HepG2 (cell line): Measurements from ENCODE around the gene PCNX1. TPM values are rescaled to one million over a fixed set of nuclear protein-coding genes. Genes with fewer than 3 reads are reported as not detected.

ENCODE experiments used
- ADNP ChIP-seq: sonication (generic); formaldehyde crosslinking; IDR thresholded peaks from 2 replicates; pipeline ENCODE4 v1.4.0; 2020; ENCODE audit warnings: missing genetic modification reagents
- ATM ChIP-seq: fragments of 450-650 bp; IDR thresholded peaks from 2 replicates; pipeline ENCODE4 v1.7.1; 2017; ENCODE audit warnings: mild to moderate bottlenecking, borderline replicate concordance
- CREM ChIP-seq, 2 experiments: sonication (generic) in 1 of 2; formaldehyde crosslinking in 1 of 2; IDR thresholded peaks; 2 replicates each; pipeline versions ENCODE4 v1.4.0 to v1.6.1; 2016 to 2020; ENCODE audit warnings: antibody characterized with exemption in 1 of 2, mild to moderate bottlenecking in 1 of 2, missing genetic modification reagents in 1 of 2
- HNF4A ChIP-seq: sonication (generic); formaldehyde crosslinking; IDR thresholded peaks from 2 replicates; pipeline ENCODE4 v1.4.0; 2020; ENCODE audit warnings: missing genetic modification reagents
- KDM1A ChIP-seq: IDR thresholded peaks from 2 replicates; pipeline ENCODE4 v1.6.1; 2016; ENCODE audit warnings: missing compliant biosample characterization
- KLF9 ChIP-seq: IDR thresholded peaks from 2 replicates; pipeline ENCODE4 v1.6.1; 2016; ENCODE audit warnings: low read depth
- MED1 ChIP-seq: sonication (generic); formaldehyde crosslinking; IDR thresholded peaks from 2 replicates; pipeline ENCODE4 v1.4.0; 2020; ENCODE audit warnings: missing genetic modification reagents
- MIER2 ChIP-seq: IDR thresholded peaks from 2 replicates; pipeline ENCODE4 v1.6.1; 2016; ENCODE audit warnings: missing biosample characterization, missing genetic modification reagents
- MLLT10 ChIP-seq: sonication (generic); formaldehyde crosslinking; IDR thresholded peaks from 2 replicates; pipeline ENCODE4 v1.4.0; 2020; ENCODE audit warnings: missing genetic modification reagents
- MTA1 ChIP-seq: sonication (generic); formaldehyde crosslinking; IDR thresholded peaks from 2 replicates; pipeline ENCODE4 v1.4.0; 2020; ENCODE audit warnings: missing genetic modification reagents, mild to moderate bottlenecking, borderline replicate concordance
- NAIF1 ChIP-seq: sonication (generic); formaldehyde crosslinking; IDR thresholded peaks from 2 replicates; pipeline ENCODE4 v1.5.0; 2020; ENCODE audit warnings: mild to moderate bottlenecking, missing genetic modification reagents, borderline replicate concordance
- RBM22 ChIP-seq: fragments of 200-400 bp; formaldehyde crosslinking; optimal IDR thresholded peaks from 2 replicates; pipeline ENCODE3; 2017; ENCODE audit warnings: mild to moderate bottlenecking, low read length, moderate library complexity
- SIX1 ChIP-seq: sonication (generic); formaldehyde crosslinking; IDR thresholded peaks from 2 replicates; pipeline ENCODE4 v1.4.0; 2020; ENCODE audit warnings: missing genetic modification reagents, borderline replicate concordance
- SMAD3 ChIP-seq: sonication (generic); formaldehyde crosslinking; IDR thresholded peaks from 2 replicates; pipeline ENCODE4 v1.4.0; 2020; ENCODE audit warnings: missing genetic modification reagents
- SUZ12 ChIP-seq: fragments of 150-350 bp; IDR thresholded peaks from 2 replicates; pipeline ENCODE4 v1.6.1; 2014; ENCODE audit warnings: low read depth, low read length
- TGIF2 ChIP-seq: IDR thresholded peaks from 2 replicates; pipeline ENCODE4 v1.6.1; 2016; ENCODE audit warnings: control low read depth, missing compliant biosample characterization
- WIZ ChIP-seq: sonication (generic); formaldehyde crosslinking; IDR thresholded peaks from 2 replicates; pipeline ENCODE4 v1.5.1; 2020; ENCODE audit warnings: mild to moderate bottlenecking, missing genetic modification reagents
- ZC3H4 ChIP-seq: sonication (generic); formaldehyde crosslinking; IDR thresholded peaks from 2 replicates; pipeline ENCODE4 v1.4.0; 2020; ENCODE audit warnings: missing genetic modification reagents, borderline replicate concordance
- ZFAT ChIP-seq: sonication (generic); formaldehyde crosslinking; conservative IDR thresholded peaks from 2 replicates; pipeline ENCODE4 v1.8.1; 2023; ENCODE audit warnings: missing genetic modification reagents, inconsistent platforms
- ZNF282 ChIP-seq: fragments of 450-650 bp; IDR thresholded peaks from 2 replicates; pipeline ENCODE4 v1.6.1; 2018; ENCODE audit not compliant: partially characterized antibody
- ZNF326 ChIP-seq: sonication (generic); formaldehyde crosslinking; IDR thresholded peaks from 2 replicates; pipeline ENCODE4 v1.4.0; 2020; ENCODE audit warnings: missing genetic modification reagents, borderline replicate concordance
- ZNF468 ChIP-seq: sonication (generic); formaldehyde crosslinking; IDR thresholded peaks from 2 replicates; pipeline ENCODE4 v1.8.0; 2022; ENCODE audit warnings: mild to moderate bottlenecking, moderate library complexity, missing genetic modification reagents
- ZNF556 ChIP-seq: sonication (generic); formaldehyde crosslinking; IDR thresholded peaks from 2 replicates; pipeline ENCODE4 v1.4.0; 2020; ENCODE audit warnings: mild to moderate bottlenecking, missing genetic modification reagents, borderline replicate concordance
- ZNF598 ChIP-seq: sonication (generic); formaldehyde crosslinking; IDR thresholded peaks from 2 replicates; pipeline ENCODE4 v1.5.1; 2020; ENCODE audit warnings: mild to moderate bottlenecking, missing genetic modification reagents, borderline replicate concordance
- ZNF614 ChIP-seq: IDR thresholded peaks from 2 replicates; pipeline ENCODE4 v1.6.1; 2018; ENCODE audit warnings: missing biosample characterization, missing genetic modification reagents, inconsistent platforms, borderline replicate concordance
- ZNF709 ChIP-seq: sonication (generic); formaldehyde crosslinking; IDR thresholded peaks from 2 replicates; pipeline ENCODE4 v1.5.0; 2020; ENCODE audit warnings: mild to moderate bottlenecking, missing genetic modification reagents
- ZNF768 ChIP-seq: sonication (generic); formaldehyde crosslinking; IDR thresholded peaks from 2 replicates; pipeline ENCODE4 v1.4.0; 2020; ENCODE audit warnings: missing genetic modification reagents
- polyA plus RNA-seq, 8 experiments: library from polyadenylated mRNA; depleted of rRNA in 3 of 8; stranded (reverse) in 7 of 8; unstranded in 1 of 8; fragments of >200 nt; fragmentation: Illumina TruSeq in 4 of 8; extraction: Trizol in 4 of 8; gene quantifications; 2 replicates each; pipeline versions ENCODE4 v1.2.1 to v1.2.3, GENCODE V29; 2011 to 2016; ENCODE audit warnings: low read depth in 4 of 8, missing spikeins in 1 of 8, mixed read lengths in 1 of 8; ENCODE audit not compliant: insufficient read depth in 1 of 8
- total RNA-seq, 5 experiments: library from RNA; depleted of rRNA; stranded (reverse); fragments of >200 nt; fragmentation: Illumina TruSeq; extraction: Trizol; gene quantifications; 2 replicates each; pipeline ENCODE4 v1.2.3, GENCODE V29; 2016; ENCODE audit warnings: low read depth in 1 of 5
- TF ChIP-seq, protein P1 (sequence below): sonication (generic); formaldehyde crosslinking; IDR thresholded peaks from 2 replicates; pipeline ENCODE4 v1.4.0; 2020; ENCODE audit warnings: missing genetic modification reagents
- TF ChIP-seq, protein P2 (sequence below), 2 experiments: sonication (generic) in 1 of 2; formaldehyde crosslinking in 1 of 2; IDR thresholded peaks; 2 replicates each; pipeline versions ENCODE4 v1.5.1 to v1.6.1; 2011 to 2020; ENCODE audit warnings: borderline replicate concordance in 1 of 2, low read depth in 1 of 2, low read length in 1 of 2, mild to moderate bottlenecking in 1 of 2, missing genetic modification reagents in 1 of 2, moderate library complexity in 1 of 2

Gene PCNX1
- total and polyA plus RNA-seq, 2 of the 13 experiments (the other 11 are each of a cell fraction or from before 2014, with no cell fraction given) = 24.9 to 30.3 TPM

DNA sequence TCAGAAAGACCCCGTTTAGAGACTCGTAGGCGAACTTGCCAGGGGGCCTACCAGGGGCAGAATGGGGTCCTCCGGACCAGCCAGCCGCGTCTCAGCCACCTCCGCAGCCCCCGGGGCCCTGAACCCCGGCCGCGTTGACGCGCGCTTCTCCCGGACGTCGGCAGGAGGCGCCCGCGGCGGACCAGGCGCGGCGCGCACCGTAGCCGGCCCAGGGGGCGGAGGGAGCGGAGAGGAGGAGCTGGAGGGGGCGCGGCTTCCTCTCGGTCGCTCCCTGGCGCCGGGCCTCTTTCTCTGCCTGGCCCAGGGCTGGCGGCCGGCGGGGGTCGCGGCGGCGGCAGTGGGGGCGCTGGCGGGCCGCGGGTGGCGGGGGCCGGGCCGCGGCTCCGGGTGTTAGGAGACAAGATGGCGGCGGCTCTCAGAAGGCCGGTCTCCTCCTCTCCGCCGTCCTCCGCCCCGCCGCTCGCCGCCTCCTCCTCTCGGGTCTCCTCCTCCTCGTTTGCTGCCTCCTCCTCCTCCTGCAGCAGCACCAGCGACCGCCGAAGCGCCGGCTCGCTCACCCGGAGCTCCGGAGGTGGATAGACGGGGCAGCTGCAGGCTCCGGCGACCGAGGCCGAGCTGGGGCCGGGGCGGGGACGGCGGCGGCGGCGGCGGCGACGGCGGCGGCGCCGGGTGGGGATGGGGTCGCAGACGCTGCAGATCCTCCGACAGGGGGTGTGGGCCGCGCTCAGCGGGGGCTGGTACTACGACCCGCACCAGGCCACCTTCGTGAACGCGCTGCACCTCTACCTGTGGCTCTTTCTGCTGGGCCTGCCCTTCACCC lies at the start of gene PCNX1 (continued):
- TF ChIP-seq ZNF768 (peak; percentile 23; the same call in 1 of the 2 replicates), MTA1 (CRISPR knock-in tag) (no peak), KDM1A (CRISPR knock-in tag) (no peak), WIZ (no peak), MLLT10 (CRISPR knock-in tag) (no peak), MED1 (CRISPR knock-in tag) (0 out of 2 replicates have a peak, but pooled peaks have one; percentile 20), ZNF556 (CRISPR knock-in tag) (peak; percentile 74; the same call in 1 of the 2 replicates), ZNF709 (CRISPR knock-in tag) (peak; percentile 64; the same call in 1 of the 2 replicates), ZC3H4 (CRISPR knock-in tag) (no peak), MIER2 (CRISPR knock-in tag) (no peak), SUZ12 (no peak), TGIF2 (CRISPR knock-in tag) (no peak; the same call in 1 of the 2 replicates), ZNF282 (no peak), HNF4A (CRISPR knock-in tag) (no peak), CREM (IDR thresholded peaks at IDR 0.05) (no peak), CREM (CRISPR knock-in tag; IDR thresholded peaks at IDR 0.05) (no peak), ZFAT (CRISPR knock-in tag) (no peak), SIX1 (CRISPR knock-in tag) (no peak), ZNF614 (CRISPR knock-in tag) (peak; percentile 52; the same call in 1 of the 2 replicates), ZNF326 (CRISPR knock-in tag) (no peak), ZNF468 (CRISPR knock-in tag) (no peak), SMAD3 (CRISPR knock-in tag) (no peak), NAIF1 (no peak), KLF9 (CRISPR knock-in tag) (no peak), RBM22 (no peak), ADNP (CRISPR knock-in tag) (no peak), ZNF598 (no peak), ATM (no peak)
- TF ChIP-seq, protein P1, sequence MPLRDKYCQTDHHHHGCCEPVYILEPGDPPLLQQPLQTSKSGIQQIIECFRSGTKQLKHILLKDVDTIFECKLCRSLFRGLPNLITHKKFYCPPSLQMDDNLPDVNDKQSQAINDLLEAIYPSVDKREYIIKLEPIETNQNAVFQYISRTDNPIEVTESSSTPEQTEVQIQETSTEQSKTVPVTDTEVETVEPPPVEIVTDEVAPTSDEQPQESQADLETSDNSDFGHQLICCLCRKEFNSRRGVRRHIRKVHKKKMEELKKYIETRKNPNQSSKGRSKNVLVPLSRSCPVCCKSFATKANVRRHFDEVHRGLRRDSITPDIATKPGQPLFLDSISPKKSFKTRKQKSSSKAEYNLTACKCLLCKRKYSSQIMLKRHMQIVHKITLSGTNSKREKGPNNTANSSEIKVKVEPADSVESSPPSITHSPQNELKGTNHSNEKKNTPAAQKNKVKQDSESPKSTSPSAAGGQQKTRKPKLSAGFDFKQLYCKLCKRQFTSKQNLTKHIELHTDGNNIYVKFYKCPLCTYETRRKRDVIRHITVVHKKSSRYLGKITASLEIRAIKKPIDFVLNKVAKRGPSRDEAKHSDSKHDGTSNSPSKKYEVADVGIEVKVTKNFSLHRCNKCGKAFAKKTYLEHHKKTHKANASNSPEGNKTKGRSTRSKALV = no peak
- TF ChIP-seq, protein P2, sequence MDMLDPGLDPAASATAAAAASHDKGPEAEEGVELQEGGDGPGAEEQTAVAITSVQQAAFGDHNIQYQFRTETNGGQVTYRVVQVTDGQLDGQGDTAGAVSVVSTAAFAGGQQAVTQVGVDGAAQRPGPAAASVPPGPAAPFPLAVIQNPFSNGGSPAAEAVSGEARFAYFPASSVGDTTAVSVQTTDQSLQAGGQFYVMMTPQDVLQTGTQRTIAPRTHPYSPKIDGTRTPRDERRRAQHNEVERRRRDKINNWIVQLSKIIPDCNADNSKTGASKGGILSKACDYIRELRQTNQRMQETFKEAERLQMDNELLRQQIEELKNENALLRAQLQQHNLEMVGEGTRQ (IDR thresholded peaks at IDR 0.05; ENCODE audit: low read depth, low read length) = no peak
- TF ChIP-seq, protein P2 (CRISPR knock-in tag; IDR thresholded peaks at IDR 0.05; ENCODE audit: borderline replicate concordance) = no peak
